Activated CD4-positive, alpha-beta T cell treated with anti-CD3 and anti-CD28 coated beads for 36 hours (primary cell): ENCODE data around the gene TMEM86B. TPM values are rescaled to one million over a fixed set of nuclear protein-coding genes. Genes with fewer than 3 reads are reported as not detected.

Source experiments
- ATAC-seq: fragments of 200-7000 bp; cut with Tn5 transposase; one replicate; pipeline ENCODE4 v1.10.0; 2021; ENCODE audit warnings: mild to moderate bottlenecking, moderate library complexity
- CTCF ChIA-PET: fragments of 350-600 bp; sonication (Branson Sonifier 250); formaldehyde crosslinking; loops from one replicate; lab custom pipeline; 2021; ENCODE audit warnings: antibody characterized with exemption; lab: Charles Lee
- POLR2A ChIA-PET: fragments of 350-600 bp; sonication (Branson Sonifier 250); formaldehyde crosslinking; loops from one replicate; lab custom pipeline; 2021; ENCODE audit warnings: antibody characterized with exemption, inconsistent platforms; lab: Charles Lee
- DNase-seq: peaks from one replicate; pipeline ENCODE4 v3.0.0-alpha.2; 2020
- H3K27ac Mint-ChIP-seq: one replicate; pipeline ENCODE4 v1.8.0; 2021; ENCODE audit warnings: mixed read lengths
- H3K27me3 Mint-ChIP-seq: one replicate; pipeline ENCODE4 v1.8.0; 2021; ENCODE audit warnings: mixed read lengths
- H3K36me3 Mint-ChIP-seq: one replicate; pipeline ENCODE4 v1.8.0; 2021; ENCODE audit warnings: low read depth, mixed read lengths
- H3K4me1 Mint-ChIP-seq: one replicate; pipeline ENCODE4 v1.8.0; 2021; ENCODE audit warnings: mixed read lengths
- H3K4me3 Mint-ChIP-seq: one replicate; pipeline ENCODE4 v1.8.0; 2021; ENCODE audit warnings: mild to moderate bottlenecking, moderate library complexity, mixed read lengths
- H3K9me3 Mint-ChIP-seq: one replicate; pipeline ENCODE4 v1.8.0; 2021; ENCODE audit warnings: low read depth, mixed read lengths
- intact Hi-C, 2 experiments: fragments of 100-400 bp; cut with DNase I in 1 of 2; cut with micrococcal nuclease in 1 of 2; formaldehyde crosslinking; loops; one replicate each; pipeline versions ENCODE4 v1.14.2 to v1.15.1; 2022 to 2024; cut with DNase I, micrococcal nuclease
- total RNA-seq, 2 experiments: library from RNA; stranded (reverse); gene quantifications; one replicate each; pipeline ENCODE4 v1.2.3, GENCODE V29; 2021

Gene TMEM86B
- total RNA-seq, 2 experiments from 2014 or later: 4.9 to 9.0 TPM

- H3K27me3 Mint-ChIP-seq: no peaks in the 10 kb centered on the region
- ChIA-PET CTCF (no interaction called here), POLR2A (no interaction called here)
- ATAC-seq (no peak), DNase-seq (no peak)
- intact Hi-C loops: no loop called here
- H3K9me3 Mint-ChIP-seq: no peaks in the 10 kb centered on the region
- peaks cover 56% of the 10 kb centered on the region for H3K36me3 Mint-ChIP-seq
- no peak overlapping the region for H3K27ac Mint-ChIP-seq
- H3K4me3 Mint-ChIP-seq: no peak overlapping the region
- peaks cover 2% of the 10 kb centered on the region for H3K4me1 Mint-ChIP-seq
Measured at GRCh38 chr19:55240713-55241020, 12.1 kb upstream of the TMEM86B start.

GRCh38 chr19:55239004-55239403 lies 10.4 kb upstream of the TMEM86B start:
- DNase-seq (no peak), ATAC-seq (no peak)
- intact Hi-C loops: no loop called here
- H3K27me3 Mint-ChIP-seq: no peaks in the 10 kb centered on the region
- H3K4me3 Mint-ChIP-seq: no peak overlapping the region
- POLR2A ChIA-PET: no interaction called here
- CTCF ChIA-PET: no interaction called here
- H3K9me3 Mint-ChIP-seq: no peaks in the 10 kb centered on the region
- peaks cover 63% of the 10 kb centered on the region for H3K36me3 Mint-ChIP-seq
- no peak overlapping the region for H3K27ac Mint-ChIP-seq
- H3K4me1 Mint-ChIP-seq: peaks cover 2% of the 10 kb centered on the region

- H3K27ac Mint-ChIP-seq: no peak overlapping the region
- ATAC-seq (no peak), DNase-seq (no peak)
- intact Hi-C loops: no loop called here
- ChIA-PET POLR2A (interaction anchor here (0.6 kb wide), 1 partner anchor 785 kb away, joined by 3 read pairs; no protein-coding TSS in a partner anchor), CTCF (no interaction called here)
- H3K9me3 Mint-ChIP-seq: no peaks in the 10 kb centered on the region
- no peaks in the 10 kb centered on the region for H3K27me3 Mint-ChIP-seq
- peaks cover 2% of the 10 kb centered on the region for H3K4me1 Mint-ChIP-seq
- H3K4me3 Mint-ChIP-seq: no peak overlapping the region
- H3K36me3 Mint-ChIP-seq: peaks cover 64% of the 10 kb centered on the region
Measured at GRCh38 chr19:55238030-55238429, 9.5 kb upstream of the TMEM86B start.

GRCh38 chr19:55232986-55233385 lies 4.4 kb upstream of the TMEM86B start:
- ChIA-PET CTCF (no interaction called here), POLR2A (no interaction called here)
- no peaks in the 10 kb centered on the region for H3K9me3 Mint-ChIP-seq
- no peaks in the 10 kb centered on the region for H3K4me1 Mint-ChIP-seq
- intact Hi-C loops: no loop called here
- DNase-seq: no peak
- no peaks in the 10 kb centered on the region for H3K27me3 Mint-ChIP-seq
- peak overlapping the region; percentile 4 for H3K27ac Mint-ChIP-seq
- H3K4me3 Mint-ChIP-seq: no peak overlapping the region
- no peak for ATAC-seq
- H3K36me3 Mint-ChIP-seq: peaks cover 59% of the 10 kb centered on the region

GRCh38 chr19:55232286-55232602 lies 3.7 kb upstream of the TMEM86B start:
- no peaks in the 10 kb centered on the region for H3K9me3 Mint-ChIP-seq
- H3K4me1 Mint-ChIP-seq: no peaks in the 10 kb centered on the region
- CTCF ChIA-PET: interaction anchor here (0.7 kb wide), 1 partner anchor 197 kb away, joined by 3 read pairs; no protein-coding TSS in a partner anchor
- H3K36me3 Mint-ChIP-seq: peaks cover 58% of the 10 kb centered on the region
- no peak for DNase-seq
- no peak for ATAC-seq
- intact Hi-C loops: no loop called here
- H3K27ac Mint-ChIP-seq: no peak overlapping the region
- POLR2A ChIA-PET: interaction anchor here (0.5 kb wide), 1 partner anchor 422 kb away, joined by 6 read pairs; no protein-coding TSS in a partner anchor
- H3K4me3 Mint-ChIP-seq: no peak overlapping the region
- H3K27me3 Mint-ChIP-seq: no peaks in the 10 kb centered on the region

- ATAC-seq: no peak
- peaks cover 52% of the 10 kb centered on the region for H3K36me3 Mint-ChIP-seq
- POLR2A ChIA-PET: no interaction called here
Measured at GRCh38 chr19:55231391-55232285, 3.1 kb upstream of the TMEM86B start.

GRCh38 chr19:55230780-55231179 lies 2.2 kb upstream of the TMEM86B start:
- Mint-ChIP-seq H3K36me3 (peaks cover 47% of the 10 kb centered on the region), H3K4me1 (no peaks in the 10 kb centered on the region), H3K27me3 (no peaks in the 10 kb centered on the region), H3K27ac (no peak overlapping the region), H3K4me3 (no peak overlapping the region), H3K9me3 (no peaks in the 10 kb centered on the region)
- ChIA-PET CTCF (no interaction called here), POLR2A (no interaction called here)
- DNase-seq: no peak
- no peak for ATAC-seq
- intact Hi-C loops: no loop called here

More at GRCh38 chr19:55231391-55232285, 3.1 kb upstream of the TMEM86B start:
- Mint-ChIP-seq H3K27ac (no peak overlapping the region), H3K4me3 (no peak overlapping the region), H3K4me1 (no peaks in the 10 kb centered on the region), H3K27me3 (no peaks in the 10 kb centered on the region), H3K9me3 (no peaks in the 10 kb centered on the region)
- intact Hi-C loops: no loop called here
- CTCF ChIA-PET: interaction anchor here (0.7 kb wide), 1 partner anchor 197 kb away, joined by 3 read pairs; no protein-coding TSS in a partner anchor
- DNase-seq: no peak

- peaks cover 49% of the 10 kb centered on the region for H3K36me3 Mint-ChIP-seq
- CTCF ChIA-PET: no interaction called here
- no peaks in the 10 kb centered on the region for H3K4me1 Mint-ChIP-seq
- intact Hi-C loops: no loop called here
- H3K9me3 Mint-ChIP-seq: no peaks in the 10 kb centered on the region
- no peak overlapping the region for H3K4me3 Mint-ChIP-seq
- no peak overlapping the region for H3K27ac Mint-ChIP-seq
- no peak for ATAC-seq
- POLR2A ChIA-PET: interaction anchor here (0.7 kb wide), 1 partner anchor 25 kb away, joined by 3 read pairs; no protein-coding TSS in a partner anchor
- DNase-seq: no peak
- H3K27me3 Mint-ChIP-seq: no peaks in the 10 kb centered on the region
Measured at GRCh38 chr19:55230329-55230728, 1.8 kb upstream of the TMEM86B start.

- intact Hi-C loops: no loop called here
- CTCF ChIA-PET: no interaction called here
- POLR2A ChIA-PET: interaction anchor here (0.7 kb wide), 1 partner anchor 25 kb away, joined by 3 read pairs; no protein-coding TSS in a partner anchor
- no peaks in the 10 kb centered on the region for H3K27me3 Mint-ChIP-seq
- no peak overlapping the region for H3K27ac Mint-ChIP-seq
- DNase-seq (no peak), ATAC-seq (no peak)
- H3K36me3 Mint-ChIP-seq: peaks cover 44% of the 10 kb centered on the region
- no peaks in the 10 kb centered on the region for H3K9me3 Mint-ChIP-seq
- no peak overlapping the region for H3K4me3 Mint-ChIP-seq
- H3K4me1 Mint-ChIP-seq: no peaks in the 10 kb centered on the region
Measured at GRCh38 chr19:55229789-55230182, 1.2 kb upstream of the TMEM86B start.

GRCh38 chr19:55229145-55229788 lies 704 bp upstream of the TMEM86B start:
- intact Hi-C loops: no loop called here
- ATAC-seq (no peak), DNase-seq (no peak)
- Mint-ChIP-seq H3K4me1 (no peaks in the 10 kb centered on the region), H3K36me3 (peaks cover 41% of the 10 kb centered on the region), H3K27me3 (no peaks in the 10 kb centered on the region), H3K9me3 (no peaks in the 10 kb centered on the region), H3K27ac (no peak overlapping the region), H3K4me3 (no peak overlapping the region)
- CTCF ChIA-PET: interaction anchor here (0.5 kb wide), 1 partner anchor 15 kb away, joined by 3 read pairs; no protein-coding TSS in a partner anchor
- POLR2A ChIA-PET: interaction anchor here (0.7 kb wide), 1 partner anchor 26 kb away, joined by 3 read pairs; no protein-coding TSS in a partner anchor

GRCh38 chr19:55228015-55228391 lies 560 bp downstream of the TMEM86B start:
- Mint-ChIP-seq H3K4me1 (no peaks in the 10 kb centered on the region), H3K27me3 (no peaks in the 10 kb centered on the region), H3K27ac (no peak overlapping the region), H3K36me3 (peaks cover 35% of the 10 kb centered on the region), H3K9me3 (no peaks in the 10 kb centered on the region), H3K4me3 (no peak overlapping the region)
- intact Hi-C loops: no loop called here
- no peak for DNase-seq
- POLR2A ChIA-PET: no interaction called here
- no peak for ATAC-seq
- CTCF ChIA-PET: no interaction called here
